ENCODE measurements around the gene FOXF1.

The FOXF1 gene

GRCh38 chr16:86504315-86505184 lies 5.8 kb upstream of the FOXF1 start:
- no peak for DNase-seq (ENCODE audit: low read depth, low spot score)

DNA sequence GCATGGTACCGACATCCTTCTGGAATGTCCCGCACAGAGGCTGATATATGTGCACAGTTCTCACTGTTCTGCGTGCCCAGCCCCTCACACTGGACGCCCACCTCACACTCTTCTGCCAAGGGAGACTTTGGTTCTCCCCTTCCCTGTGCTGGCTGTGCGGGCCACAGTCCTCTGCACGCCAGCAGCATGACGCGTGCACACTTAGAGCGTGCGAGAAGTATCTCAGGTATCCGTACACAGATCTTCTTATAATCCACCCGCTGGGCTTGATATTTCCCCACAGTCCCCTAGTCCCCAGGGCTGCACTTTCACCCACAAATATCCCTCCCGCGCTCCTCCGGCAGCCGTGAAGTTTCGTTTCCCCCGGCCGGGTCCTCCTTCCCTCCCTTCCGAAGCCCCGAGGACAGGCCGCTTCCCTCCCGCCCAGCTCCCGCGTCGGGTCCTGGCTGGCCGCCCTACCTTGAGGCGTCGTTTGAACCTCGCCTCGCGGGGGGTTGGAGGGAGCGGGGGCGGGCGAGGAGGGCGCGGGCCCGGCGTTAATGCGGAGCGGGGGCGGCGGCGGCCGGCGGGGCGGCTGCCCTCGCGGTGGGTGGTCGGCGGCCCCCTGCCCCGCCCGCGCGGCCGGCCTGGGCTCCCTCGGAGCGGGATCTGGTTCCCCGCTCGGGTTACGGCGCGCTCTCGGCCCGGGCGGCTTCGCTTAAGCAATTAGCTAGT lies 5.0 kb upstream of the FOXF1 start:
- DNase-seq (ENCODE audit: low read depth, low spot score): no peak

DNA sequence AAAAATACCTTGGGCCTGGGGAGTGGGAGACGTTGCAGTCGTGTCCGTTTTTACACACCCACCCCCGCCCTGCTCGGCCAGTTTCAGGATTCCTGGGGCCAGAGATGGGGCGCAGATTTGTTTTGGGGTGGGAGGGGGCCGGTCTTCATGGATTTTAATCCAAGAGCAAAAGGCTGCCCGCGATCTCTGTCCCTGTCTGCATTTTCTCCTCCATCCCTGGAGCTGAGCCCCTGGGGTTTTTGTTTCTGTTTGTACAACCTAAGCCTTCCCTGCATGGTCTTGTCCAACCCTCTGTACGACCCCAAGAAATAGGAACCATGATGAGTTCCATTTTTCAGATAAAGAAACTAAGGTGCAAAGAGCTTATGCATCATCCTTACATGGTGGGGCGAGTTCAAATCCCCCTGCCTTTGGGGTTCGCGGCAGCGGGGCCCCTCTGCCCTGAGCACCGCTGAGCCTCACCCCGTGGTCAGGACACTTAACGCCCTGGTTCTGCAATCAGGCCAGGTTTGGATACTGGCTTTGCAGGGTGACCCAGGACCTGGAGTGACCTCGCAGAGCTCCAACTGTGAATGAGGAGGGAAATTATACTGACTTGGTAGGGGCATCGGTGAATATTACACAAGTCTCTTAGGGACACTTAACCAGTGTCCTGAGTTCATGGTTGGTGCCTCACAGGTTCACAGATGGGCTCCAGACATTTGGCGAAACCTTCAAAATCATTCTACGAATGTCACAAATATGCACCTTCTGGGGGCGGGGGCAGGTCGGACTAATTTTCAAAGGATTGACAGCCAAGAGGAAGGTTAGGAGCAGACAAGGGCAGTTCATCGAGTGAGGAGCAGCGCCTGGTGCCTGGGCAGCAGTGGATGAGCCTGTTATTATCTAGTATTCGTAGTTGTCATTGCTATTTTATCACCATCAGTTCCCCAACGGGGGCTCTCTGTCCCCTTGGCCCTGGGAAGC lies 4.1 kb upstream of the FOXF1 start:
- DNase-seq (ENCODE audit: low read depth, low spot score): no peak

- DNase-seq (ENCODE audit: low read depth, low spot score): no peak
Measured at GRCh38 chr16:86507173-86508027, 2.9 kb upstream of the FOXF1 start.

DNA sequence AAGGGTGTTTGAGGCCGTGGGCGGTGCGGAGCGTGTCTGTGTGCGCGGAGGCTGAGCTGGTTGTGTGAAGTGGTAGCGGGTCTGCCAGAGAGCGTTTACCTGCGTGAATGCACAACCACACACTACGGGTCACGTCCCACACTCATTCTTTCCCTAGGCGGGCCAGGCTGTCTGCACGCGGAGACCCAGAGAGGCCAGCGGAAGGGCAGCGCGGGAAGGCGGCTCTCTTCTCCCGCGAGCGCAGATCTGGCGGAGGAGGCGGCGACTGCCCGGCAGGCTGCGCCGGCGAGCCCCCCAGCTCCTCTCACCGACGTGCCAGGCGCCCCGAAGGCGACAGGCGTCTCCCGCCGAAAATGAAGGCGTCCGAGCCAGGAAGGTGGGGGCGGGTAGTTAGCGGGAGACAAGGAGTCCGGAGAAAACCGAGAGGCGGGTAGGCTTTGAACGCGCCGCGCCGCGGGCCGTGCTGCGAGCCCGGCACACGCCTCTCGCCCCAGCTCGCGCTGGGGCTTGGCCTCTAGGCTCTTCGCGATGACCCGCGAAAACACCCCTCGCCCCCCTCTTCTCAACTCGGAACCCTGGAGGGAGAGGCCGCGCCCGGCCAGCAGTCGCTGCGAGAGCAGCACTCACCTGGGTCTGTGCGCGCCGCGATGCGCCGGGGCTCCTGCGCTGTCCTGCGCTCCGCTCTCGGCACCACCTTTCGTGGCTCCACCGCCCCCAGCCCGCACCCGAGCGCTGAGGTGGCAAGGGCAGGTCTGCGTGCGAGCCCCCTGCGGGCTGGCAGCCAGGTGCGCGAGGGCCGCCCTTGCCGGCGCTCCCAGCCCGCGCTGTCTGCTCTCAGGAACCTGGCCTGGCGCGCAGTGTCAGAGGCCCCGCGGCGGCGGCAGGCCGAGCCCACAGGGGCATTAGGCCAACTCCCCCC lies 2.0 kb upstream of the FOXF1 start:
- DNase-seq (ENCODE audit: low read depth, low spot score): no peak

- peak; percentile 10 for DNase-seq (ENCODE audit: low read depth, low spot score)
Measured at GRCh38 chr16:86508947-86509758, 1.2 kb upstream of the FOXF1 start.

DNA sequence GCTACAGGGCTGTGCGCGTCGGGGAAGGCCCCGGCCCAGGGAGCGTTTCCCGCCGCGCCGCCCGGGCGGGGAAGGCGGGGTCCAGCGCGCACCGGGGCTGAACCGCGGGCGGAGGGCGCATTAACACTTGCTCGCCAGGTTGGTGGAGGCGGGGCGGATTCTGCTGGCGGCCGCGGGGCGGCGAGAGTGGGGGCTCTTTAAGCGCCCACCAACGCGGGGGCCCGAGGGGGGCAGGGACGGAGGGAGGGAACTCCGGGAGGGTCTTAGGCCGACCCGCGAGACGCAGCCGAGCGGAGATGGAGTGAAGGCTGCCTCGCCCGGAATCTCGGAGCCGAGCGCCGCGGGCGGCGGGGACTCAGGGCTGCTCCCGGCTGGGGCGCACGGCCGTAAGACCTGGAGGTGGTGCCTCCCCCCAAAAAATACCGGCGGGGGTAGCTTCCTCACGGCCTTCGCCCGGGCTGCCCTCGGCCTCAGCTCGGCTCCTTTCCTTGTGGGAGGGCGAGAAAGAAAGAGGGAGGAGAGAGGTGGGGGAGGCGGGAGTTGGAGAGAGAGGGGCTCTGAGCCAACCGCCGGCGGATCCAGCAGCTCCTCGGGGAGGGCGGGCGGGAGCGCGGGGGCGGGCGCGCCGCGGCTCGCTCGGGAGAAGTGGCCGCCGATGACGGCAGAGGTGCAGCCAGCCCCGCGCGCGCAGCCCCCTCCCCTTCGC lies 415 bp upstream of the FOXF1 start:
- no peak for DNase-seq (ENCODE audit: low read depth, low spot score)

- no peak for DNase-seq (ENCODE audit: low read depth, low spot score)
Measured at GRCh38 chr16:86511317-86512161, 1.2 kb downstream of the FOXF1 start.

DNA sequence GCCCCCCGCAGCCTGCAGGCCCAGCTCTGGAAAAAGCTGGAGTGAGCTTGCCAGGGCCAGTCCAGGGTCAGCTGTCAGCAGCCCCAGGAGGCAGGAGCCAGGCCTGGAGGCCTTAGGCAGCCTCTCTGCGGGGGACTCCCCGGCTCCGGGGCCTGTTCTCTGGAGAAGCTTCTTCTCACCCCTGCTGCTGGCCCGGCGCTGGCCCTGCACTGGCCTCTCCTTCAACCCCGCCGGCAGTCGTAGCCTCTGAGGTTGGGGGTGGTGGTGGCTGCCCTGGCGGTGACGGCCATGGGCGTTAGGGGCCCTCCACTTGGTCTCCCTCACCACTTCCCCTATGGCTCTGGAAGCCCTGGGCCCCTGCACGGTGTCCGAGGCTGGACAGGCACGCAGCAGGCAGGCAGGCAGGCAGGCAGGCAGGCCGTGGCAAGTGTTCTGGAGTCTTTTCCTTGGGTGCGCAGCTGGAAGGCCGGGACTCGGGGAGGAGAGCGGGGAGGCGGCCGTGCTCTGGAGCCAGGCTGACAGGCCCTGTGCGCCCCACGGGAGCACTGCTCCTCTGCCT lies 2.1 kb downstream of the FOXF1 start:
- no peak for DNase-seq (ENCODE audit: low read depth, low spot score)

- no peak for DNase-seq (ENCODE audit: low read depth, low spot score)
Measured at GRCh38 chr16:86512860-86513470, 2.6 kb downstream of the FOXF1 start.

- DNase-seq (ENCODE audit: low read depth, low spot score): no peak
Measured at GRCh38 chr16:86513471-86514277, 3.3 kb downstream of the FOXF1 start.

- DNase-seq (ENCODE audit: low read depth, low spot score): no peak
Measured at GRCh38 chr16:86514481-86515376, 4.4 kb downstream of the FOXF1 start.

- DNase-seq (ENCODE audit: low read depth, low spot score): no peak
Measured at GRCh38 chr16:86515413-86515776, 5.1 kb downstream of the FOXF1 start.

DNA sequence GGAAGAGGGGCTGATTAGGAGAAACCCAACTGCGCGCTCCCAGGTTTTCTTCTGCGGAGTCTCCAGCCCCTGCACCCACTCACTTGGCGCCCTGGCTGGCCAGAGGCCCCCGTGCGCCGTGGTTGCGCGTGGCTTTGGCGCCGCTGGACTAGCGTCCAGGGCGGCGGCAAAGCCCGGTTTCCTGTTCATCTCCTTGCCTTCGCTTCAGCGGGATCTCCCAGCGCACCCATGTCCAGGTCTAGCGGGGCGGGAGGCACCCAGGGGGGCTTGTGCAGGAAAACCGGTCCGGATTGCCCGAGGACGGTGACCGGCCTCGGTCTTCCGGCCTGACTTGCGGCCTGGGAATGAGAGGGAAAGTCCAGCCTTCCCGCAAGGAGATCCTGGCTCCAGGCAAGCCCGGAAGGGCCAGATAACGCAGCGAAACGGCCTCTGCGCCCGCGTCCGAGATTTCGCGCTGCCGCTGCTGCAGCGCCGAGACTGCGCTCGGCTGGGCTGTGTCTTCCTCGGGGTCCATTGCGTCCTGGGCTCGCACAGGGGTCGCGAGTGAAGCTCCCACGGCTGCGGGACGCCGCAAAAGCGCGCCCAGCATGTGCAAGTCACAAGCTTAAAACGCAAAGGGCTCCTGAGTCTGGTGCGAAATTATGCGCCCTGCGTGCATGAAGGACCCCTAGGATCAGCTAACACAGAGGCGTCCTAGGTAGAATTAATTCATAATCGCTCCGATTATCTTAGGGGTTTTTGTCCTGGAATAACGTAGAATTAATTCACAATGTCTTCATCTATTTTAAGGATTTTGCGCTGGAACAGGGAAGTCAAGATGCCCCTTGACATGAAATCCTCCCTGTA lies 5.7 kb downstream of the FOXF1 start:
- no peak for DNase-seq (ENCODE audit: low read depth, low spot score)
